A549 (cell line): Measurements from ENCODE around the gene DMBT1.
"Not testable (repeated sequence)": the region's sequence is repeated elsewhere in the genome, so short reads cannot be mapped to it uniquely, and the experiment has no call there.

ENCODE experiments used
- CEBPB ChIP-seq, 2 experiments: fragments of >200 bp in 1 of 2; sonication (Bioruptor Twin) in 1 of 2; formaldehyde crosslinking in 1 of 2; IDR thresholded peaks; 2 replicates each; pipeline ENCODE4 v1.6.1; 2012 to 2016
- EP300 ChIP-seq, 2 experiments: fragments of >200 bp; sonication (Bioruptor Twin); formaldehyde crosslinking; IDR thresholded peaks; 2 replicates in 1 of 2; 3 replicates in 1 of 2; pipeline ENCODE4 v1.6.1; 2016 to 2017
- HDAC2 ChIP-seq: fragments of 200-600 bp; sonication (generic); IDR thresholded peaks from 2 replicates; pipeline ENCODE4 v1.6.1; 2016
- JUN ChIP-seq, 2 experiments: fragments of >200 bp; sonication (Bioruptor Twin); formaldehyde crosslinking; IDR thresholded peaks; 2 replicates in 1 of 2; 3 replicates in 1 of 2; pipeline ENCODE4 v1.6.1; 2016 to 2017
- JUNB ChIP-seq: fragments of >200 bp; sonication (Bioruptor Twin); formaldehyde crosslinking; IDR thresholded peaks from 2 replicates; pipeline ENCODE4 v1.6.1; 2016
- KDM5A ChIP-seq: fragments of 200-600 bp; sonication (generic); IDR thresholded peaks from 2 replicates; pipeline ENCODE4 v1.6.1; 2016; ENCODE audit warnings: antibody characterized with exemption, mild to moderate bottlenecking
- MAZ ChIP-seq: fragments of 150-350 bp; IDR thresholded peaks from 2 replicates; pipeline ENCODE4 v1.6.1; 2014; ENCODE audit warnings: antibody characterized with exemption, low read depth, low read length, borderline replicate concordance
- POLR2A ChIP-seq: IDR thresholded peaks from 2 replicates; pipeline ENCODE4 v1.6.1; 2012; ENCODE audit warnings: mild to moderate bottlenecking, low read length
- RCOR1 ChIP-seq: fragments of 150-350 bp; IDR thresholded peaks from 2 replicates; pipeline ENCODE4 v1.6.1; 2014; ENCODE audit warnings: antibody characterized with exemption, low read length, low read depth
- SMC3 ChIP-seq: fragments of >200 bp; sonication (Bioruptor Twin); formaldehyde crosslinking; IDR thresholded peaks from 3 replicates; pipeline ENCODE4 v1.6.1; 2018; ENCODE audit warnings: inconsistent platforms
- SREBF2 ChIP-seq: fragments of 450-650 bp; IDR thresholded peaks from 2 replicates; pipeline ENCODE4 v1.6.1; 2014; ENCODE audit warnings: mild to moderate bottlenecking, moderate library complexity
- ZFP36 ChIP-seq: fragments of 450-650 bp; IDR thresholded peaks from 2 replicates; pipeline ENCODE4 v1.6.1; 2014; ENCODE audit warnings: borderline replicate concordance; ENCODE audit not compliant: partially characterized antibody
- TF ChIP-seq, protein P1 (sequence below): fragments of >200 bp; sonication (Bioruptor Twin); formaldehyde crosslinking; IDR thresholded peaks from 3 replicates; pipeline ENCODE4 v1.5.1; 2016
- TF ChIP-seq, protein P2 (sequence below): IDR thresholded peaks from 2 replicates; pipeline ENCODE4 v1.6.1; 2012; ENCODE audit warnings: low read depth, borderline replicate concordance

DNA sequence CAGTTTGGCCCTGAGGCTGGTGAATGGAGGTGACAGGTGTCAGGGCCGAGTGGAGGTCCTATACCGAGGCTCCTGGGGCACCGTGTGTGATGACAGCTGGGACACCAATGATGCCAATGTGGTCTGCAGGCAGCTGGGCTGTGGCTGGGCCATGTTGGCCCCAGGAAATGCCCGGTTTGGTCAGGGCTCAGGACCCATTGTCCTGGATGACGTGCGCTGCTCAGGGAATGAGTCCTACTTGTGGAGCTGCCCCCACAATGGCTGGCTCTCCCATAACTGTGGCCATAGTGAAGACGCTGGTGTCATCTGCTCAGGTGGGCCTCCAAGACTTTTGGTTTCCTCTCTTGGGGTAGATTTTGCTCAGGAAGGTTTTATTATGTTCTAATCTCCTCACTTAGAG, 25.5 kb downstream of the DMBT1 start:
- not testable (repeated sequence) for TF ChIP-seq RCOR1; ZFP36; EP300 (IDR thresholded peaks at IDR 0.05); SMC3; MAZ; SREBF2; JUN (IDR thresholded peaks at IDR 0.05); POLR2A; JUNB; KDM5A; HDAC2; CEBPB (IDR thresholded peaks at IDR 0.05)
- TF ChIP-seq, protein P1, sequence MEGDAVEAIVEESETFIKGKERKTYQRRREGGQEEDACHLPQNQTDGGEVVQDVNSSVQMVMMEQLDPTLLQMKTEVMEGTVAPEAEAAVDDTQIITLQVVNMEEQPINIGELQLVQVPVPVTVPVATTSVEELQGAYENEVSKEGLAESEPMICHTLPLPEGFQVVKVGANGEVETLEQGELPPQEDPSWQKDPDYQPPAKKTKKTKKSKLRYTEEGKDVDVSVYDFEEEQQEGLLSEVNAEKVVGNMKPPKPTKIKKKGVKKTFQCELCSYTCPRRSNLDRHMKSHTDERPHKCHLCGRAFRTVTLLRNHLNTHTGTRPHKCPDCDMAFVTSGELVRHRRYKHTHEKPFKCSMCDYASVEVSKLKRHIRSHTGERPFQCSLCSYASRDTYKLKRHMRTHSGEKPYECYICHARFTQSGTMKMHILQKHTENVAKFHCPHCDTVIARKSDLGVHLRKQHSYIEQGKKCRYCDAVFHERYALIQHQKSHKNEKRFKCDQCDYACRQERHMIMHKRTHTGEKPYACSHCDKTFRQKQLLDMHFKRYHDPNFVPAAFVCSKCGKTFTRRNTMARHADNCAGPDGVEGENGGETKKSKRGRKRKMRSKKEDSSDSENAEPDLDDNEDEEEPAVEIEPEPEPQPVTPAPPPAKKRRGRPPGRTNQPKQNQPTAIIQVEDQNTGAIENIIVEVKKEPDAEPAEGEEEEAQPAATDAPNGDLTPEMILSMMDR = not testable (repeated sequence)
- TF ChIP-seq, protein P2, sequence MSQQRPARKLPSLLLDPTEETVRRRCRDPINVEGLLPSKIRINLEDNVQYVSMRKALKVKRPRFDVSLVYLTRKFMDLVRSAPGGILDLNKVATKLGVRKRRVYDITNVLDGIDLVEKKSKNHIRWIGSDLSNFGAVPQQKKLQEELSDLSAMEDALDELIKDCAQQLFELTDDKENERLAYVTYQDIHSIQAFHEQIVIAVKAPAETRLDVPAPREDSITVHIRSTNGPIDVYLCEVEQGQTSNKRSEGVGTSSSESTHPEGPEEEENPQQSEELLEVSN = not testable (repeated sequence)
